DOHH2 (cell line): ENCODE results near the gene TTC7B.

ENCODE experiments used
- H3F3A ChIP-seq: fragments of 200-600 bp; sonication (generic), shearing (Covaris generic); 2 replicates; pipeline ENCODE4 v1.6.0; 2016; ENCODE audit warnings: antibody characterized with exemption, mild to moderate bottlenecking; ENCODE audit not compliant: control insufficient read depth, insufficient read depth
- H3K27ac ChIP-seq: fragments of 200-600 bp; sonication (generic); 2 replicates; pipeline ENCODE4 v1.5.1; 2014; ENCODE audit warnings: low read depth, mild to moderate bottlenecking, low read length, moderate library complexity
- H3K27me3 ChIP-seq: fragments of 200-600 bp; sonication (generic); 2 replicates; pipeline ENCODE4 v1.6.1; 2014; ENCODE audit warnings: mild to moderate bottlenecking, low read length, mixed read lengths; ENCODE audit not compliant: control insufficient read depth
- H3K36me3 ChIP-seq: fragments of 200-600 bp; sonication (generic); 2 replicates; pipeline ENCODE4 v1.6.1; 2014; ENCODE audit warnings: mild to moderate bottlenecking, low read length, moderate library complexity, mixed read lengths; ENCODE audit not compliant: control insufficient read depth
- H3K4me1 ChIP-seq: fragments of 200-600 bp; sonication (generic); 2 replicates; pipeline ENCODE4 v1.6.1; 2014; ENCODE audit warnings: mild to moderate bottlenecking, low read length, mixed read lengths; ENCODE audit not compliant: control insufficient read depth
- H3K4me2 ChIP-seq: fragments of 200-600 bp; sonication (generic); 2 replicates; pipeline ENCODE4 v1.6.0; 2014; ENCODE audit warnings: mild to moderate bottlenecking, low read length, moderate library complexity
- H3K4me3 ChIP-seq: fragments of 200-600 bp; sonication (generic); 2 replicates; pipeline ENCODE4 v1.5.1; 2014; ENCODE audit warnings: mild to moderate bottlenecking, low read length, mixed read lengths
- H3K79me2 ChIP-seq: fragments of 200-600 bp; sonication (generic); 2 replicates; pipeline ENCODE4 v1.6.1; 2014; ENCODE audit warnings: mild to moderate bottlenecking, low read length, mixed read lengths; ENCODE audit not compliant: control insufficient read depth
- H3K9me2 ChIP-seq: fragments of 200-600 bp; sonication (generic); replicated peaks from 2 replicates; pipeline ENCODE4 v1.6.1; 2014; ENCODE audit warnings: mild to moderate bottlenecking, low read length, mixed read lengths; ENCODE audit not compliant: control insufficient read depth
- H3K9me3 ChIP-seq: fragments of 200-600 bp; sonication (generic); 2 replicates; pipeline ENCODE4 v1.6.1; 2014; ENCODE audit warnings: antibody characterized with exemption, low read length, mixed read lengths; ENCODE audit not compliant: control insufficient read depth, insufficient read depth
- H4K20me1 ChIP-seq: fragments of 200-600 bp; sonication (generic); 2 replicates; pipeline ENCODE4 v1.6.0; 2014; ENCODE audit warnings: low read depth, mild to moderate bottlenecking, antibody characterized with exemption, low read length, moderate library complexity; ENCODE audit not compliant: control insufficient read depth, insufficient read depth
- CTCF ChIP-seq: fragments of 200-600 bp; sonication (generic); IDR thresholded peaks from one replicate; pipeline ENCODE4 v1.5.1; 2014; ENCODE audit warnings: antibody characterized with exemption, mild to moderate bottlenecking, low read depth, low read length; ENCODE audit not compliant: poor library complexity, severe bottlenecking
- EZH2phosphoT487 ChIP-seq: fragments of 200-600 bp; sonication (generic); IDR thresholded peaks from 2 replicates; pipeline ENCODE4 v1.6.1; 2017; ENCODE audit warnings: borderline replicate concordance, mild to moderate bottlenecking, antibody characterized with exemption, low read length, moderate library complexity, mixed read lengths

The TTC7B gene

GRCh38 chr14:90649083-90649482 is 167.1 kb downstream of the TTC7B start:
- no peaks in the 10 kb centered on the region for H3K36me3 ChIP-seq
- H3K27ac ChIP-seq = no peak overlapping the region
- TF ChIP-seq CTCF (no peak), EZH2phosphoT487 (no peak)
- H4K20me1 ChIP-seq = no peaks in the 10 kb centered on the region
- H3K9me3 ChIP-seq = no peaks in the 10 kb centered on the region
- H3K4me2 ChIP-seq = no peak overlapping the region
- H3K27me3 ChIP-seq = 0 out of 2 replicates have a peak, but pooled peaks cover 2% of the 10 kb centered on the region
- H3K9me2 ChIP-seq = no peaks in the 10 kb centered on the region
- no peaks in the 10 kb centered on the region for H3F3A ChIP-seq
- no peak overlapping the region for H3K4me3 ChIP-seq
- H3K4me1 ChIP-seq = no peaks in the 10 kb centered on the region
- no peaks in the 10 kb centered on the region for H3K79me2 ChIP-seq

DNA sequence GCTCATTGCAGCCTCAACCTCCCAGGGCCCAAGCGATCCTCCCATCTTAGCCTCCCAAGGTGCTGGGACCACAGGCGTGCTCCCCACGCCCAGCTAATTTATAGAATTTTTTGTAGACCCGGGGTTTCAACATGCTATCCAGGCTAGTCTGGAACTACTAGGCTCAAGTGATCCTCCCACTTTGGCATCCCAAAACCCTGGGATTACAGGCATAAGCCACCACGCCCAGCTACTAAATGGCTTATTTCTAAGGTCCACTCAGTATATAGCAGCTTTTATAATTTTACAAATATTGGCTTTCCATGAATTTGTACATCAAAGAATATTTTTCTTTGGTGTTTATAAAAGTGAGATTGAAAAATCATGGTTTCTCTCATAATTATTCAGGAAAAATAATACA is 167.8 kb downstream of the TTC7B start:
- Histone ChIP-seq H3K36me3 (no peaks in the 10 kb centered on the region), H3K27me3 (0 out of 2 replicates have a peak, but pooled peaks cover 2% of the 10 kb centered on the region), H4K20me1 (no peaks in the 10 kb centered on the region), H3K4me1 (no peaks in the 10 kb centered on the region), H3K9me2 (no peaks in the 10 kb centered on the region), H3K4me2 (no peak overlapping the region), H3F3A (no peaks in the 10 kb centered on the region), H3K27ac (no peak overlapping the region), H3K9me3 (no peaks in the 10 kb centered on the region), H3K4me3 (no peak overlapping the region), H3K79me2 (no peaks in the 10 kb centered on the region)
- TF ChIP-seq EZH2phosphoT487 = no peak
- TF ChIP-seq CTCF = no peak

DNA sequence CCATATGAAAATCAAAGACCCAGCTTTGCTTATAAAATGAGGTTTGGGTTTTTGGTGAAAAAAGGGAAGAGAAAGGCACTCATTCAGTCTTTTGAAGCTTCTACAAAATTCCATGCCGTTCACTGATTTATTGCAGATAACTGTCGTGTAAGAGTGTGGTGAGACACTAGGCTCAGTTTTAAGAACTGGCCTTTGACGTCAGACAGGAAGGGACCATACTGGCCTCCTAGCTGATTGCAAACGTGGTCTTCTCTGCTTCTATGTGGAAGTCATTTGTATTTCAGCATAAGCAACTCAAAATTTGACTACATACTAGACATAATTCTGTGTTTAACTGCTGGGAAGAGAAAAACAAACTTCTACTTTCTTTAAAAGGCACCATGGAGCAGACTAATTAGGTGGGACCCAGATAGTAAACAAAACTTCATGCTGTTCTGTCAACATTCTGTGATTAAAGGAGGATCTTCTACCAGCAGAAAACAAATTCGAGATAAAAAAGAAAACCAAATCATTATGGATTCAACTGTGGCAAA is 168.7 kb downstream of the TTC7B start:
- Histone ChIP-seq H3K79me2 (no peaks in the 10 kb centered on the region), H3K36me3 (no peaks in the 10 kb centered on the region), H4K20me1 (no peaks in the 10 kb centered on the region), H3K9me2 (no peaks in the 10 kb centered on the region), H3K4me2 (no peak overlapping the region), H3K9me3 (no peaks in the 10 kb centered on the region), H3F3A (no peaks in the 10 kb centered on the region), H3K4me3 (no peak overlapping the region), H3K4me1 (no peaks in the 10 kb centered on the region), H3K27me3 (0 out of 2 replicates have a peak, but pooled peaks cover 2% of the 10 kb centered on the region), H3K27ac (no peak overlapping the region)
- TF ChIP-seq CTCF (no peak), EZH2phosphoT487 (no peak)
